A549 (cell line): ENCODE data around the gene MPRIP. TPM values are rescaled to one million over a fixed set of nuclear protein-coding genes. Genes with fewer than 3 reads are reported as not detected.
A peak's percentile ranks its signal among the peaks of the same experiment; 100 is the strongest.

Experiments used
- ATAC-seq, 2 experiments: fragments of 200-7000 bp in 1 of 2; fragments of >200 bp in 1 of 2; cut with Nextera tagmentation in 1 of 2; cut with Tn5 transposase in 1 of 2; 3 replicates each; pipeline versions ENCODE4 v1.8.0 to v1.9.1; 2018 to 2020; ENCODE audit warnings: mild to moderate bottlenecking in 1 of 2, moderate library complexity in 1 of 2
- CTCF ChIA-PET: fragments of 300-600 bp; sonication (Branson Sonifier 250); formaldehyde crosslinking; extraction: SDS; loops from one replicate; lab custom pipeline; 2021; ENCODE audit warnings: antibody characterized with exemption, inconsistent platforms; lab: Yijun Ruan, JAX
- POLR2A ChIA-PET: fragments of 350-600 bp; formaldehyde crosslinking; extraction: SDS; loops from one replicate; lab custom pipeline; 2021; ENCODE audit warnings: antibody characterized with exemption, inconsistent platforms; lab: Yijun Ruan, JAX
- DNase-seq, 2 experiments: peaks; one replicate each; pipeline versions ENCODE4 v3.0.0 to v3.0.0-alpha.2; 2011 to 2016; ENCODE audit warnings: low read depth in 1 of 2, low spot score in 1 of 2
- FAIRE-seq: peaks from 2 replicates; lab custom pipeline; 2011; peaks lifted over from hg19 to GRCh38; lab: Jason Lieb, UNC
- H3K27ac ChIP-seq, 2 experiments: fragments of >200 bp; sonication (Bioruptor Twin); formaldehyde crosslinking; 3 replicates each; pipeline ENCODE4 v1.5.1; 2016 to 2017
- H3K4me1 ChIP-seq: fragments of >200 bp; sonication (Bioruptor Twin); formaldehyde crosslinking; 3 replicates; pipeline ENCODE4 v1.6.1; 2016
- H3K4me2 ChIP-seq: fragments of >200 bp; sonication (Bioruptor Twin); formaldehyde crosslinking; 3 replicates; pipeline ENCODE4 v1.6.1; 2016
- H3K4me3 ChIP-seq: fragments of >200 bp; sonication (Bioruptor Twin); formaldehyde crosslinking; 3 replicates; pipeline ENCODE4 v1.5.1; 2016
- H3K9me3 ChIP-seq: fragments of >200 bp; sonication (Bioruptor Twin); formaldehyde crosslinking; 3 replicates; pipeline ENCODE4 v1.6.1; 2016
- BHLHE40 ChIP-seq: IDR thresholded peaks from 2 replicates; pipeline ENCODE4 v1.6.1; 2012; ENCODE audit warnings: low read depth, low read length, inconsistent platforms
- CBX2 ChIP-seq: fragments of 200-600 bp; sonication (generic); IDR thresholded peaks from 2 replicates; pipeline ENCODE4 v1.6.1; 2016; ENCODE audit warnings: low read depth, mild to moderate bottlenecking, borderline replicate concordance
- CBX8 ChIP-seq: fragments of 200-600 bp; sonication (generic); IDR thresholded peaks from 2 replicates; pipeline ENCODE4 v1.6.1; 2016
- CHD4 ChIP-seq: fragments of 200-600 bp; sonication (generic); IDR thresholded peaks from 2 replicates; pipeline ENCODE4 v1.6.1; 2016; ENCODE audit warnings: antibody characterized with exemption, mild to moderate bottlenecking, borderline replicate concordance
- E2F6 ChIP-seq: IDR thresholded peaks from 2 replicates; pipeline ENCODE4 v1.6.1; 2012; ENCODE audit warnings: low read depth, borderline replicate concordance
- ELK1 ChIP-seq: fragments of 150-350 bp; IDR thresholded peaks from 2 replicates; pipeline ENCODE4 v1.6.1; 2014; ENCODE audit warnings: low read depth, mild to moderate bottlenecking, low read length
- EP300 ChIP-seq, 2 experiments: fragments of >200 bp; sonication (Bioruptor Twin); formaldehyde crosslinking; IDR thresholded peaks; 2 replicates in 1 of 2; 3 replicates in 1 of 2; pipeline ENCODE4 v1.6.1; 2016 to 2017
- FOXS1 ChIP-seq: fragments of 250-450 bp; sonication (Bioruptor Pico); IDR thresholded peaks from 2 replicates; pipeline ENCODE4 v1.5.0; 2020; ENCODE audit warnings: mild to moderate bottlenecking, moderate library complexity
- GATA3 ChIP-seq: IDR thresholded peaks from 2 replicates; pipeline ENCODE4 v1.6.1; 2012; ENCODE audit warnings: borderline replicate concordance
- HDAC2 ChIP-seq: fragments of 200-600 bp; sonication (generic); IDR thresholded peaks from 2 replicates; pipeline ENCODE4 v1.6.1; 2016
- HES2 ChIP-seq: fragments of >200 bp; sonication (Bioruptor Twin); formaldehyde crosslinking; IDR thresholded peaks from 2 replicates; pipeline ENCODE4 v1.6.1; 2016
- HMGXB4 ChIP-seq: fragments of 250-450 bp; sonication (Bioruptor Pico); IDR thresholded peaks from 2 replicates; pipeline ENCODE4 v1.5.0; 2021; ENCODE audit warnings: mild to moderate bottlenecking, moderate library complexity, borderline replicate concordance
- HOXA7 ChIP-seq: fragments of 250-450 bp; sonication (Bioruptor Pico); IDR thresholded peaks from 2 replicates; pipeline ENCODE4 v1.5.0; 2020; ENCODE audit warnings: mild to moderate bottlenecking, moderate library complexity
- HOXB5 ChIP-seq: fragments of 250-450 bp; sonication (Bioruptor Pico); IDR thresholded peaks from 2 replicates; pipeline ENCODE4 v1.5.0; 2020; ENCODE audit warnings: mild to moderate bottlenecking, moderate library complexity
- KDM1A ChIP-seq: fragments of 200-600 bp; sonication (generic); IDR thresholded peaks from 2 replicates; pipeline ENCODE4 v1.6.1; 2016; ENCODE audit warnings: low read depth, mild to moderate bottlenecking
- KDM5A ChIP-seq: fragments of 200-600 bp; sonication (generic); IDR thresholded peaks from 2 replicates; pipeline ENCODE4 v1.6.1; 2016; ENCODE audit warnings: antibody characterized with exemption, mild to moderate bottlenecking
- MAX ChIP-seq: IDR thresholded peaks from 2 replicates; pipeline ENCODE4 v1.6.1; 2012
- NFE2L2 ChIP-seq: fragments of 150-350 bp; conservative IDR thresholded peaks from 2 replicates; pipeline ENCODE4 v1.6.1; 2014; ENCODE audit warnings: low read length
- NPAS2 ChIP-seq: fragments of 250-450 bp; sonication (Bioruptor Pico); IDR thresholded peaks from 2 replicates; pipeline ENCODE4 v1.8.0; 2022; ENCODE audit warnings: mild to moderate bottlenecking, moderate library complexity, borderline replicate concordance
- NR3C1 ChIP-seq: fragments of >200 bp; sonication (Bioruptor Twin); formaldehyde crosslinking; IDR thresholded peaks from 3 replicates; pipeline ENCODE4 v1.6.1; 2017
- PHF8 ChIP-seq: fragments of 200-600 bp; sonication (generic); IDR thresholded peaks from 2 replicates; pipeline ENCODE4 v1.6.1; 2016; ENCODE audit warnings: low read depth, mild to moderate bottlenecking, antibody characterized with exemption, moderate library complexity, borderline replicate concordance
- RARB ChIP-seq: fragments of 250-450 bp; sonication (Bioruptor Pico); IDR thresholded peaks from 2 replicates; pipeline ENCODE4 v1.8.0; 2021; ENCODE audit warnings: mild to moderate bottlenecking, moderate library complexity
- SMC3 ChIP-seq: fragments of >200 bp; sonication (Bioruptor Twin); formaldehyde crosslinking; IDR thresholded peaks from 3 replicates; pipeline ENCODE4 v1.6.1; 2018; ENCODE audit warnings: inconsistent platforms
- TFCP2L1 ChIP-seq: fragments of 250-450 bp; sonication (Bioruptor Pico); IDR thresholded peaks from 2 replicates; pipeline ENCODE4 v1.5.0; 2021; ENCODE audit warnings: mild to moderate bottlenecking
- ZFP36 ChIP-seq: fragments of 450-650 bp; IDR thresholded peaks from 2 replicates; pipeline ENCODE4 v1.6.1; 2014; ENCODE audit warnings: borderline replicate concordance; ENCODE audit not compliant: partially characterized antibody
- ZSCAN20 ChIP-seq: fragments of 250-450 bp; sonication (Bioruptor Pico); IDR thresholded peaks from 2 replicates; pipeline ENCODE4 v1.8.0; 2022; ENCODE audit warnings: mild to moderate bottlenecking, moderate library complexity
- WGBS: methylation state at CpG from one replicate; pipeline ENCODE4 v1.1.6; 2017; ENCODE audit errors: missing lambda C conversion rate; 5-methylcytosine and 5-hydroxymethylcytosine counted together
- polyA plus RNA-seq, 4 experiments: library from polyadenylated mRNA; depleted of rRNA in 3 of 4; stranded (reverse); fragments of >200 nt; fragmentation: RNase III in 1 of 4; extraction: RNeasy Plus Mini Kit Qiagen cat#74134 plus additional on column Dnase treatment in 1 of 4; gene quantifications; 2 replicates in 3 of 4; 3 replicates in 1 of 4; pipeline ENCODE4 v1.2.3, GENCODE V29; 2011 to 2017

Gene MPRIP
- polyA plus RNA-seq, 2 of the 4 experiments (the other 2 are of a cell fraction): 147 to 228 TPM

- ChIA-PET CTCF (interaction anchor here (1.1 to 3.2 kb wide), 6 partner anchors 10 to 168 kb away, joined by 3 to 25 read pairs (median 4); no protein-coding TSS in a partner anchor), POLR2A (no interaction called here)
- Histone ChIP-seq H3K4me2 (no peak overlapping the region), H3K9me3 (no peaks in the 10 kb centered on the region), H3K4me1 (no peaks in the 10 kb centered on the region), H3K4me3 (no peak overlapping the region), H3K27ac (no peak overlapping the region)
- 93% methylated on average over 10 of the region's 10 CpGs for WGBS
- FAIRE-seq (no peak), ATAC-seq (peak; percentile 12 to 21; a peak in 4 of 6 replicates), DNase-seq (no peak)
- TF ChIP-seq BHLHE40: no peak
- TF ChIP-seq ELK1: no peak
- no peak for TF ChIP-seq MAX
- no peak for TF ChIP-seq EP300 (IDR thresholded peaks at IDR 0.05)
- TF ChIP-seq NFE2L2: no peak
- TF ChIP-seq NR3C1: no peak
- TF ChIP-seq CBX2: no peak
- TF ChIP-seq KDM5A: no peak
- TF ChIP-seq GATA3: no peak
- no peak for TF ChIP-seq RARB
These were observed 125.1 kb downstream of the MPRIP start for GRCh38 chr17:17167356-17167755.

GRCh38 chr17:17167986-17168385 lies 125.7 kb downstream of the MPRIP start:
- POLR2A ChIA-PET: no interaction called here

GRCh38 chr17:17168401-17168800 lies 126.1 kb downstream of the MPRIP start:
- POLR2A ChIA-PET: no interaction called here
- FAIRE-seq (no peak), ATAC-seq (peak in 1 of 2 experiments; percentile 10; a peak in 2 of 6 replicates), DNase-seq (no peak)
- H3K27ac ChIP-seq: no peak overlapping the region
- CTCF ChIA-PET: interaction anchor here (1.0 to 3.2 kb wide), 5 partner anchors 13 to 169 kb away, joined by 3 to 25 read pairs (median 4); no protein-coding TSS in a partner anchor
- H3K9me3 ChIP-seq: no peaks in the 10 kb centered on the region
- no peaks in the 10 kb centered on the region for H3K4me1 ChIP-seq
- WGBS: 96% methylated on average over 5 of the region's 5 CpGs
- TF ChIP-seq HMGXB4 (CRISPR knock-in tag) (no peak), ZFP36 (no peak), HES2 (no peak), PHF8 (no peak), E2F6 (no peak), KDM1A (no peak), CBX8 (no peak), TFCP2L1 (no peak), BHLHE40 (no peak), NPAS2 (CRISPR knock-in tag) (no peak), FOXS1 (CRISPR knock-in tag) (no peak), ZSCAN20 (no peak), HOXB5 (CRISPR knock-in tag) (no peak)
- no peak overlapping the region for H3K4me2 ChIP-seq
- H3K4me3 ChIP-seq: no peak overlapping the region

More at GRCh38 chr17:17167986-17168385, 125.7 kb downstream of the MPRIP start:
- 93% methylated on average over 10 of the region's 10 CpGs for WGBS
- DNase-seq (no peak), FAIRE-seq (no peak), ATAC-seq (peak in 1 of 2 experiments; percentile 16; a peak in 3 of 6 replicates)
- Histone ChIP-seq H3K4me3 (no peak overlapping the region), H3K4me1 (no peaks in the 10 kb centered on the region), H3K4me2 (no peak overlapping the region), H3K9me3 (no peaks in the 10 kb centered on the region), H3K27ac (no peak overlapping the region)
- TF ChIP-seq HOXA7 (CRISPR knock-in tag) (no peak), HDAC2 (no peak), SMC3 (no peak), CHD4 (no peak)
- CTCF ChIA-PET: interaction anchor here (1.0 to 3.2 kb wide), 6 partner anchors 11 to 169 kb away, joined by 3 to 25 read pairs (median 4); no protein-coding TSS in a partner anchor
